ENCODE data around the gene SYCP3.
"Not testable (repeated sequence)": the region's sequence is repeated elsewhere in the genome, so short reads cannot be mapped to it uniquely, and the experiment has no call there.

SYCP3 gene

DNA sequence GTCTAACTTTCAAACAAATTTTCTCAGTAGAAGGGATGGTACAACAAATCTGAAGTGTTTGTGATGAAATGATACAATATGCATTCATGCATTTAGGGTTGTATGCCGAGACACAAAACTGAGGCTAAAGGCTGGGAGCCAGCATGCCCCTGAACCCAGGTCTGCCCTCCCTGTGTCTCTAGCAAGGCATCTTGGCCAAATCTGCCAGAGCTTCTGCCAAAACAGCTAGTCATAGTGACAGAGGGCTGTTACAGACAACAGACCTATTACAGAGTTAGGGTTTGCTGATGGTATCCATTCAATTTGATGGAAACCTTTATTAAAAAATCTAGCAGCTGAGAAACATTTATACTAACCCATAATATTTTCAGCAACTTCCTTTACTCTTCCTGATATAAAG lies 53.1 kb downstream of the SYCP3 start:
- TF ChIP-seq, protein P1, sequence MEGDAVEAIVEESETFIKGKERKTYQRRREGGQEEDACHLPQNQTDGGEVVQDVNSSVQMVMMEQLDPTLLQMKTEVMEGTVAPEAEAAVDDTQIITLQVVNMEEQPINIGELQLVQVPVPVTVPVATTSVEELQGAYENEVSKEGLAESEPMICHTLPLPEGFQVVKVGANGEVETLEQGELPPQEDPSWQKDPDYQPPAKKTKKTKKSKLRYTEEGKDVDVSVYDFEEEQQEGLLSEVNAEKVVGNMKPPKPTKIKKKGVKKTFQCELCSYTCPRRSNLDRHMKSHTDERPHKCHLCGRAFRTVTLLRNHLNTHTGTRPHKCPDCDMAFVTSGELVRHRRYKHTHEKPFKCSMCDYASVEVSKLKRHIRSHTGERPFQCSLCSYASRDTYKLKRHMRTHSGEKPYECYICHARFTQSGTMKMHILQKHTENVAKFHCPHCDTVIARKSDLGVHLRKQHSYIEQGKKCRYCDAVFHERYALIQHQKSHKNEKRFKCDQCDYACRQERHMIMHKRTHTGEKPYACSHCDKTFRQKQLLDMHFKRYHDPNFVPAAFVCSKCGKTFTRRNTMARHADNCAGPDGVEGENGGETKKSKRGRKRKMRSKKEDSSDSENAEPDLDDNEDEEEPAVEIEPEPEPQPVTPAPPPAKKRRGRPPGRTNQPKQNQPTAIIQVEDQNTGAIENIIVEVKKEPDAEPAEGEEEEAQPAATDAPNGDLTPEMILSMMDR (conservative IDR thresholded peaks at IDR 0.05; ENCODE audit: low read depth, low read length): no peak
- no peak overlapping the region for H3K4me3 ChIP-seq (ENCODE audit: low read depth, low read length)
- no peak for DNase-seq (ENCODE audit: low read depth)

DNA sequence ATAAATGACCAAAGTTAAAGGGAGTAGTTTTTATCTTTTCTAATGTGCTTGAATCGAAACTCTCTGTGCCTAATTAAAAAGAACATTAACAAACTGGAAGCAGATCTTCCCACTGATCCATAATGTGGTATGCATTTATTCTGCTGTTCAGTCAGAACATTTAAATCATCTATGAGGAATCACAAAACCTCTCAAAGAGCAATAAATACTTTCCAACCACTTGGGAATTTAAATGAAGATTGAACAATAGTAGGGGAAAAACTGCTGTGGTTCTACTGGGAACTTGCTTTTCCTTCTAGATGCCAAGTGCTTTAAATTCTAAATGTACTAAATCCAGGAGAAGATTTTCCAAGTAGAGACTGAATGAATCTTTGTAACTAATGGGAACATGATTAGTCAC lies 54.2 kb downstream of the SYCP3 start:
- TF ChIP-seq, protein P1 (conservative IDR thresholded peaks at IDR 0.05; ENCODE audit: low read depth, low read length): no peak
- no peak overlapping the region for H3K4me3 ChIP-seq (ENCODE audit: low read depth, low read length)
- no peak for DNase-seq (ENCODE audit: low read depth)

DNA sequence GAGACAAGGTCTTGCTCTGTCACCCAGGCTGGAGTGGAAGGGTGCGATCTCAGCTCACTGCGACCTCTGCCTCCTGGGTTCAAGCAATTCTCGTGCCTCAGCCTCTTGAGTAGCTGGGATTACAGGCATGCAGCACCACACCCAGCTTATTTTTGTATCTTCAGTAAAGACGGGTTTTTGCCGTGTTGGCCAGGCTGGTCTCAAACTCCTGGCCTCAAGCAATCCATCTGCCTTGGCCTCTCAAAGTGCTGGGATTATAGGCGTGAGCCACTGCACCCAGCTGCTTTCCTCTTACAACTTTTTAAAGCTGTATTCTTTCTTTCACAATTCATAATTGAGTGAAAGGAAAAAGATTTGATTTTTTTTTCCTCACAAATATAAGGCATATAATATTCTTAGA lies 57.6 kb downstream of the SYCP3 start:
- DNase-seq (ENCODE audit: low read depth); H3K4me3 ChIP-seq (ENCODE audit: low read depth, low read length): not testable (repeated sequence)

DNA sequence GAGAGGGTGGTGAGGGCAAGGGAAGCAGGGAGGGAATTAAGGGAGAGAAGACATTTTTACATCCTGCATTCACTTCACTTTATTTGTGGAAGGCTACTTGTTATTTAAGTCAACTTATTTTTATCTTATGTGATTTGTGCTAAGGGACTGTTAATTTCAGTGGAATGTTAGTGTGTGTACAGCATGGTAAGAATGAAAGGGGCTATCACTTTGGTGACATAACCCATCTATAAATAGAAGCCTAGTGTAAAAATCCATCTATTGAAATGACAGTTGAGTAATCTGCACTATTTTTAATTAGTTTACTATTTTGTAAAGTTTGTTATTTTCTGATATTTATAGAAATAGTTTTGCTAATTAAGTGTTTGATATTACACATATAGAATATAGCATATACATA lies 58.6 kb downstream of the SYCP3 start:
- DNase-seq (ENCODE audit: low read depth): no peak
- TF ChIP-seq, protein P1 (conservative IDR thresholded peaks at IDR 0.05; ENCODE audit: low read depth, low read length): no peak
- H3K4me3 ChIP-seq (ENCODE audit: low read depth, low read length): no peak overlapping the region

DNA sequence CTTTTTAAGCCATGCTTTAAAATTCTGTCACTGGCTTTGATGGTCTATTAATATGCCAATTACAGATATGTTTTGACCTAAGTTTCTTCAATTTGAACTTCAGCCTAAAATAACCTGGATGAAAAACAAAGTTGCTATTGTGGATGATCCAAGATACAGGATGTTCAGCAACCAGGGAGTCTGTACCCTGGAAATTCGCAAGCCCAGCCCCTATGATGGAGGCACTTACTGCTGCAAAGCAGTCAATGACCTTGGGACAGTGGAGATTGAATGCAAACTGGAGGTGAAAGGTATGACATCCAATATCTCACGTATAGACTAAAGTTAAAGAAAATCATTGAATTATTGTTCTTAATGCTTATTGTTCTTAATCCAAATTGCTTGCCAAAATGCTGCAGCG lies 59.0 kb downstream of the SYCP3 start:
- DNase-seq (ENCODE audit: low read depth): no peak
- no peak overlapping the region for H3K4me3 ChIP-seq (ENCODE audit: low read depth, low read length)
- TF ChIP-seq, protein P1 (conservative IDR thresholded peaks at IDR 0.05; ENCODE audit: low read depth, low read length): no peak
